ENCODE results near the gene SLC43A2.
A peak's percentile ranks its signal among the peaks of the same experiment; 100 is the strongest.

Gene SLC43A2

GRCh38 chr17:1643293-1643998, 14.8 kb upstream of the SLC43A2 start:
- DNase-seq: peak; percentile 14

DNA sequence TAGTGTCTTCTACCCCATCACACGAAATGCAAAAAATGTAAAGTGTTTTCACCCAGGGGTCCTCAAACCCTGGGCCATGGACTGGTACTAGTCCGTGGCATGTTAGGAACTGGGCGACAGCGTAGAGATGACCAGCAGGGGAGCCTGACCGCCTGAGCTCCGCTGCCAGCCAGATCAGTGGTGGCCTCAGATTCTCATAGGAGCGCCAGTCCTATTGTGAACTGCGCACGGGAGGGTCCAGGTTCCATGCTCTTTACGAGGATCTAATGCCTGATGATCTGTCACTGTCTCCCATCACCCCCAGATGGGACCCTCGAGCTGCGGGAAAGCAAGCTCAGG, 12.4 kb upstream of the SLC43A2 start:
- DNase-seq: no peak

- no peak for DNase-seq
Observed at GRCh38 chr17:1640329-1641064, 11.9 kb upstream of the SLC43A2 start.

- no peak for DNase-seq
Observed at GRCh38 chr17:1639549-1640180, 11.0 kb upstream of the SLC43A2 start.

DNA sequence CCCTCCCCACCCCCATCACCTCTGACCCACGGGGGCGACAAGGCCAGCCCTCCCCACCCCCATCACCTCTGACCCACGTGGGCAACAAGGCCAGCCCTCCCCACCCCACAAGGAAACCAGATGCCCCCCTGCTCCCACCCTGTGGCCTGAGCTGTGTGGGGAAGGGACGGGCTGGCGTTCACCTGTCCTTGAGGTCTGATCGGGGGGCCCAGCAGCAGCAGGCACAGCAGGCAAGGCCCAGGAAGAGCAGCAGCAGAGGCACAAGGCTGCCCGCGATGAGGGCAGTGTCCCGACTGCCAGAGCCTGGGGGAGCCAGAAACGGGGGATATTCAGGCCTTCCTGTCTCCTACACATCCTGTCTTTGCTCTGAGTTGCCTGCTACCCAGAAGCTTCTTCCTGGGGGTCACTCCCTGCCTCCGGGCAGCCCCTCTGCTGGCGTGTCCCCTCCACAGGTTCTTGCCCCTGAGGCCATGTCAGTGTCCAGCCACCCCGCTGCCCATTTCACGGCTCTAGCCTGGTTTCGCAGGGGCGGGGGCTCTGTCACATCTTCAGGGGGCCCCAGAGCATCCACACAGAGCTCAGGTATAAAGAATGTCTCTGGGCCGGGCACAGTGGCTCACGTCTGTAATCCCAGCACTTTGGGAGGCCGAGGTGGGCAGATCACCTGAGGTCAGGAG, 10.1 kb upstream of the SLC43A2 start:
- no peak for DNase-seq

GRCh38 chr17:1638171-1638590, 9.5 kb upstream of the SLC43A2 start:
- no peak for DNase-seq

DNA sequence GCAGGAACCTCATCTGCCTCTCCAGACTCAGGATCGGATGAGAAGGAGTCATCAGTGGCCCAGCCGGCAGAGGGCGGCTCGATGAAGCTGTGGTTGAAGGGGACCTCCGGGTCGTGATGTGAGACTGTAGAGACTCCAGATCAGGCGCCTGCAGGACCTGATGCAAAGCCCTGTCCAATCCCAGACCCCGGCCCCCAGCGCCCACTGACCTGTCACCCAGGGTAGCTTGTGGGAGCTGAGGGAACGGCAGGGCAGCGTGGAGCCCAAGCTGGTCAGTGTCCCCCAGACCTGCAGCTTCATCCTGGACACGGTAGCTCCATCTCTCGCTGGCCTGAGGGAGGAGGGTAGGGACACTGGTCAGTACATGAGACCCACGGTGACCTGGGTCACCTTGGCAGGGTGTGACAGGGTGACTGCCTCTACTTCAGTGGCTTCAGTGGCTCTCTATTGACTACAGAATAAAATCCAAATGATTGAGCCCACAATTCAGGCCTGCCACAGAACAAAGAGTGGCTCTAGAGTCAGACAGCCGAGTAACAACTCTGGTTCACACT, 8.2 kb upstream of the SLC43A2 start:
- DNase-seq: no peak

- DNase-seq: no peak
Observed at GRCh38 chr17:1635675-1636465, 7.2 kb upstream of the SLC43A2 start.

DNA sequence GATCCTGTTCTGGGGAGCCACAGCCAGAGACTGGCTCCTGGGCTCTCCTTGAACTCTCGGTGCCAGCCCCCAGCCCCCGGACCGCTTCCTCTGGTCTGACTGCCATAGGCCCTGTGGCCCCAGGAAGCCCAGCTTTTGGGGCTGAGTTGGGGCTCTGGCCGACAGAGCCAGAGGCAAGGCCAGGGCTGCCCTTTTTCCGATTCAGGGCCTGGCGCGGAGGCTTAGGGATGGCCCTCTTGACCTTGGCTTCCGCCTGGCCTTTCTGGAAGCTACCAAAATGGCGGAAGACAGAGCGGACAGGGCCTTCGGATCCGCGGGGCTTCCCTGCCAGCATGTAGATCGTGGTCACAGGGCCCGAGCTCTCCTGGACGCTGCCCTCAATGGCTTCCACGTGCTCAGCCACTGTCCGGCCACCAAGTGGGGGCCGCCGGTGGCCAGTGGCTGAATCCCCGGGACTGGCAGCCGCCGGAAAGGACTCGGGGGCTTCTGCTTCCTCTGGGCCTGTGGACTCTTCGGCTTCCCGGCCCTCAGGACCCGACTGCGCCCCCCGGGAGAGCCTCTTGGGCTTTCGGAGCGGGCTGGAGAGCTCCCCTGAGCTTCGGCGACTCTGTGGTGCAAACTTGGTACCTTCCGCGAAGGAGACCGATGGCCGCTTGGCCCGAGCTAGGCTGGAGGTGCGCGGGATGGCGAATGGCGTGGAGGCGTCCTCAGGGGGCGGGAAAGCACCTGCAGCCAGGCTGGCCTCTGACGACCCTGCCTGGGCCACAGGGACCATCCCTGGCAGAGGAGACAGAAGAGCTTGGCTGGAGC, 6.4 kb upstream of the SLC43A2 start:
- DNase-seq: no peak

- peak; percentile 56 for DNase-seq
Observed at GRCh38 chr17:1630662-1631061, 2.0 kb upstream of the SLC43A2 start.

DNA sequence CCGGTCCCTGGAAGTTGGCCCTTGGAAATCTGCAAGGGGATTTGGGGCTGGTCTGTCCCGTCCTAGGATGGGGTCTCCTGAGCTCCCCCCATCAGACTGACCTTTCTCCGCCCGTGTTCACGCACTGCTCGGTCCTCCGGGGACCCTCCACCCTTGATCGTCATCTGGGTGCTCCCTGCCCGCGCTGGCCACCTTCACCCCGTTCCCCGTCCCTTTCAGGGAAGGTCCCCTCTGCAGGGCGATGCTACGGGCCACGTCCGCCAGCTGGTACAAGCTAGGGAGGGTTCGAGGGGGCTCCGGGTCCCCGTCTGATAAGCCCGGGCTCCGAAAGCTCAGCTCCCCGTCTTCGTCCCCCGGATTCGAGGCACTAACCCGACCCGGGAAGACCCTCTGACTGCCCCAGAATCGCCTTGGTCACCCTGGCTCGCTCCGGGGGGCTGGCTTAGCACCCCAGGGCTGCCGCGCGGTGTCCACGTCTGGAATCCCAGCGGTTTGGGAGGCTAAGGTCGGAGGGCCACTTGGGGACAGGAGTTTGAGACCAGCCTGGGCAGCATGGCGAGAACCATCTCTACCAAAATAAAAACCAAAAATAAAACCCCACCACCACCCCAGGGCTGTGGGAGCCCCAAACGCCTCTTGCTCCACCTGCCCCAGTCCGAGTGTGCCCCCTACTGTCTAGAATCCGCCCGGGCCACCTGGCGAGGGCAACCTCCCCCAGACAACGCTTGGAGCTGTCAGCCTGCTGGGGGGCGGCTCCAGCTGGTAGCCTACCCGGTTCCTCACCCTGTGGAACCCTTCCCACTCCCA, 1.1 kb upstream of the SLC43A2 start:
- DNase-seq: peak; percentile 44

GRCh38 chr17:1628856-1629503, 346 bp upstream of the SLC43A2 start:
- DNase-seq: peak; percentile 78

DNA sequence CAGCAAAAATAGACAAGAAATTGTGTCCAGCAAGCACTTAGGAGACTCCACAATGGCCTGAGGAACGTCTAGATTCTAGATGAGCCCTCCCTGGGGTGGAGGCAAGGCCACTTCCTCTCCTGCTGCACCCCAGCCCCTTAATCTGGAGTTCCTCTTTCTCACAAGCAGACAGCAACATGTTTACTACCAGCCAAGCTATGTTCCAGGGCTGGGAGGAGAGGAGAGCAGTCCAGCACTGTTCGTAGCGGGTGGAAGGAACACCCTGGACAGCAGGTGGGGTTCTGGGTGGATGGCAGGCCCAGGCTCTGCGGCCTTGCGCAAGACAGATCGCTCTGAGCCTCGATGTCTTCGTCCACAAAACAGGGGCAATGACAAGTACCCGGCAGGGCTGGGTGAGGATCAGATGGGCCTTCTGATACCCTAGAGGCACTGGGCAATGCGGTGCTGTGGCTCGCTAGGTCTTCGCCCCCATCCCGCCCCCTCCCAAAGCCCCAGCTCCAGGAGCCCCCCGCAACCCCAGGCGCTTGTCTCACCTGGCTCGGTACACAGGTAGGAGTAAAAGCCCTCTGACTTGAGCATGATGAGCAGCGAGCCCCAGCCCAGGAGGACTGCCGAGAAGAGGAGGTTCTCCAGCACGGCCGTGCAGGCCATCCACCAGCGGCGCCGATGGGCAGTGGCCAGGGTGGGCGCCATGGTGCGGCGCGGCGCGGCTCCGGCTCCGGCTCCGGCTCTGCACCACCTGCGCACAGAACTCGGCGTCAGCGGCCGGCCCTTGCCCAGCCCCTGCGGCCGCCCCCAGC, 1.3 kb downstream of the SLC43A2 start:
- peak; percentile 91 for DNase-seq

DNA sequence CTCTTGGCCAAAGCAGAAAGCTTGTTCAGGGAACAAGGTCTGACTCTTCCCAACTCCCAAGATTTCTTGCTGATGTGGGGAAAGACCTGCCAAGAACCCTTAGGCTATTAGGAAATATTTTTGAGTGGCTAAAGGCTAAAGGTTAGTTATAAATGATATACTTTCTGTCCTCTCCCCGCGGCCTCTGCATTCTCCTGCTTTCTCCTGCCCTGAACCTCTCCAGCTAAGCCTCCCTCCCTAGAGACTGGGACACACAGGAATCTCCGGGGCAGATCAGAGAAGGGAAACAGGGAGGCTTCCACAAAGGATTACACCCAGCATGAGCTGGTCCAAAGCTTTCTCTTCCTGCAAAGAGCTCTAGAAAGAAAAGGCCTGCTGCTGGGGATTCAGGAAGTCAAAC, 2.3 kb downstream of the SLC43A2 start:
- DNase-seq: no peak

DNA sequence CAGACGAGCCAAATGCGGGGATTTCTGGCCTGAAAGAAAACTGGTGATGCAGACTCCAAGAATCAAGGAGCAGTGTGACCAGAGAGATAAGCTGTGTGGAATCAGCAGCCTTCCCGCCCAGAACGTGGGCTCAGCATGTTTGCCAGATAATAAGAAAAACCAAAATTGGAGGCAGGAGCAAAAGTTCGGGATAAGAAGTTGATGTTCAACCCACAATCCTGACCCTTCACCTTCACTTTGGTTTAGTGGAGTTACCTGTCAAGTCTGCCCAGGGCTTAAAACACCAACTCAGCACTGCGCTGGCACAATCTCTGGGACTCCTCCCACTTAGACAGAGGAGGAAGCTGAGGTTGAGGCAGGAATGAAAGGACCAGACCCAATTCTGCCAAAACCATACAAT, 3.1 kb downstream of the SLC43A2 start:
- DNase-seq: no peak

DNA sequence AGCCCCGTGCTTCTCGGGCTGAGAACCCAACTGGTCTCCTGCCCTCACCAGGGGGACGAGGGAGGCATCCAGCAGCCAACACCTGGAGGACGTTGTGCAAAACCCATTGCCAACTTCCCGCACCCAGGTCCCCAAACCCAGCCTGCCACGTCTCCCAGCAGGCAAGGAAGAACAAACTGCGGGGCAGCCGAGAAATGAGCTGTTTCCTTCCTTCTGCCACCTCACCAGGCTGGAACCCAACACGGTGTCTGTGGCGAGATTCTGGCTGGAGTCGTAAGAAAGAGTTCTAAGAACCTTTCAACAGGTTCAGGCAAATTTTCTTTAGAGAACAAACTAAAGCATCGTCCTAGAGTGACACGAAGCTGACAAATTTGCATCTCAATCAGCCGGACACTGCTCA, 3.6 kb downstream of the SLC43A2 start:
- DNase-seq: no peak

DNA sequence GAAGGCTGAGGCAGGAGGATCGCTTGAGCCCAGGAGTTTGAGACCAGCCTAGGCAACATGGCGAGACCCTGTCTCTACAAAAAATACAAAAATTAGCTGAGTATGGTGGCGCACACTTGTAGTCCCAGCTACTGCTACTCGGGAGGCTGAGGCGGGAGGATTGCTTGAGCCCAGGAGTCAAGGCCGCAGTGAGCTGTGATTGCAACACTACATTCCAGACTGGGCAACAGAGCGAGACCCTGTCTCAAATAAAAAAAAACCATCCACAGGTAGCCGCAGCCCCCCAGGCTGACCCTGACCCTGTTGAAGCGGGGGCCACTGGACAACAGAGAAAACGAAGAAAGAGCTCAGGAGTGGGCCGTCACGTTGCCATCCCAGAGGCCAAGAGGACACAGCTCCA, 4.0 kb downstream of the SLC43A2 start:
- no peak for DNase-seq

DNA sequence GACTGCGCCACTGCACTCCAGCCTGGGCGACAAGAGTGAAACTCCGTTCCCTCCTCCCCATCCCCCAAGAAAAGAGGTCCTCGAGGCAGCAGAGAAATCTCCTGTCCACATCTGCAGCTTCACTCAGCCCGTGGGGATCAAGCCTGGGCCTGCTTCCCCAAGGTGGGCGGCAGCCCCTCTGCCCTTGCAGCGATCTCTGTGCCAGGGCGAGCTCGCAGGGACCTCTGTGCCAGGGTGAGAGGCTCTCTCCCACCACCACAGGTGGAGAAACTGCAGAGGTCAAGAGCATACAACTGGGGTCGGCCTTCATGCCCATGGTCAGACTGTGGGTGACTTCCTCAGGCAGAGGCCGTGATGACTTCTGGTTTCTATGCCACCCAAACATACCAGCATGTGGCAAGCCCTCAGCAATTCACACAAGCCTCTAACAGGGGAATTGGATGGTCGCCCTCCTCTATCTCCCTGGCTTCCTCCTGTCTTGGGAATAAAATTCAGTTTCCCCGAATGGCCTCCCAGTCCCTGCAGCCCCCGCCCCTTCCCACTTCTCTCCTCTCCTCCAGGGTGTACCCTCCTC, 5.5 kb downstream of the SLC43A2 start:
- DNase-seq: no peak

Measured in MV-4-11 (cell line).